Measurements from ENCODE around the gene CD40. TPM values are rescaled to one million over a fixed set of nuclear protein-coding genes. Genes with fewer than 3 reads are reported as not detected.
"Not testable (repeated sequence)": the region's sequence is repeated elsewhere in the genome, so short reads cannot be mapped to it uniquely, and the experiment has no call there.

CD40 gene
- total RNA-seq, 1 experiment from 2014 or later, result 0.10 TPM

- in situ Hi-C loops (cut with HindIII; ENCODE audit: low sequenced_read_pairs), result not testable (repeated sequence)
Measured at GRCh38 chr20:46091622-46092535, 26.2 kb upstream of the CD40 start.

DNA sequence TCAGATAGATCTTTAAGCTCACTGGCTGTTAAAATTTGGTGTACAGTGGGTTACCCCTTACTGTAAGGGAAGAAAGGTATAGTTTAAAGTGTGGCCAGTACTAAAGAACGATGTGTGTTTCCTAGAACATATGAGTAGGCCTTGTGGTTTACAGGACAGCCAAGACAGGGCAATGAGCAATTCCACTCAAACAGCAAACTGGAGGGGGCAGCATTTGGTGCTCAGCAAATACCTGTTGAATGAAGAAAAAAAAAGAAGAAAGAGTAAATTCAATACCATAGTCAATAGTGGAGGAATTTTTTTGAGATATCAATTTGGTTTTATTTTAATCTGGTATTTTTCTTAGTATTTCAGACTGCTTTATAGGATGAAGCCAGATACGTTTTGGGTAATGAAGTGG lies 24.6 kb upstream of the CD40 start:
- in situ Hi-C loops (cut with HindIII; ENCODE audit: low sequenced_read_pairs), result no loop called here
- no peak for DNase-seq (ENCODE audit: low spot score)

More at GRCh38 chr20:46091622-46092535, 26.2 kb upstream of the CD40 start:
- not testable (repeated sequence) for DNase-seq (ENCODE audit: low spot score)

DNA sequence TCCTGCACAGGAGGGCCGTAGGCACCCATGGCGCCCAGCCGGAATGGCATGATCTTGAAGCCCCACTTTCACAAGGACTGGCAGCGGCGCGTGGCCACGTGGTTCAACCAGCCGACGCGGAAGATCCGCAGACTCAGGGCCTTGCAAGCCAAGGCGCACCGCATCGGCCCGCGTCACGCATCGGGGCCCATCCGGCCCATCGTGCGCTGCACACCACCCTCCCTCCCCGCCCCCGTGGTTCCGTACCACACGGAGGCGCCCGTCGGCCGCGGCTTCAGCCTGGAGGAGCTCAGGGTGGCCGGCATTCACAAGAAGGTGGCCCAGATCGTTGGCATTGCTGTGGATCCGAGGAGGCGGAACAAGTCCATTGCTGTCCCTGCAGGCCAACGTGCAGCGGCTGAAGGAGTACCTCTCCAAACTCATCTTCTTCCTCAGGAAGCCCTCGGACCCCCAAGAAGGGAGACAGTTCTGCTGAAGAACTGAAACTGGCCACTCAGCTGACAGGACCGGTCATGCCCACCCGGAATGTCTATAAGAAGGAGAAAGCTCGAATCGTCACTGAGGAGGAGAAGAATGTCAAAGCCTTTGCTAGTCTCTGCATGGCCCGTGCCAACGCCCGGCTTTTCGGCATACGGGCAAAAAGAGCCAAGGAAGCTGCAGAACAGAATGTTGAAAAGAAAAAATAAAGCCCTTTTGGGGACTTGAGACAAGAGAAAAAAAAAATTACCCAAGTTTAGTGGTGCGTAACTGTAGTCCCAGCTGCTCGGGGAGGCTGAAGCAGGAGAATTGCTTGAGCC lies 18.4 kb upstream of the CD40 start:
- DNase-seq (ENCODE audit: low spot score), result peak; percentile 79
- in situ Hi-C loops (cut with HindIII; ENCODE audit: low sequenced_read_pairs), result no loop called here

GRCh38 chr20:46100444-46100843 lies 17.7 kb upstream of the CD40 start:
- DNase-seq (ENCODE audit: low spot score); in situ Hi-C loops (cut with HindIII; ENCODE audit: low sequenced_read_pairs): not testable (repeated sequence)

- DNase-seq (ENCODE audit: low spot score), result no peak
- in situ Hi-C loops (cut with HindIII; ENCODE audit: low sequenced_read_pairs), result no loop called here
Measured at GRCh38 chr20:46100988-46101387, 17.1 kb upstream of the CD40 start.

- no peak for DNase-seq (ENCODE audit: low spot score)
- in situ Hi-C loops (cut with HindIII; ENCODE audit: low sequenced_read_pairs), result no loop called here
Measured at GRCh38 chr20:46101957-46102356, 16.2 kb upstream of the CD40 start.

DNA sequence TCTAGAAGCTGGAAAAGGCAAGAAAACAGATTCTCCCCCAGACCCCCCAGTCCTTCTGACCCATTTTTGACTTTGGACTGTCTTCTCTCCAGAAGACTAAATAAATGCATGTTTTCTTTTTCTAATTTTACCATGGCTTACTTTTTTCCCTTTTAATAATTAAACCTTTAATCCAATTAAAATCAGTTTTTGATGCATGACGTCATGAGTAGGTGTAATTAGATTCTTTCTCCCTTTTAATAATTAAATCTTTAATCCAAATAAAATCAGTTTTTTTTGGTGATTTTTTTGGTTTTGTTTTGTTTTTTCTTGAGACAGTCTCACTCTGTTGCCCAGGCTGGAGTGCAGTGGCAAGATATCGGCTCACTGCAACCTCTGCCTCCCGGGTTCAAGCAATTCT lies 15.2 kb upstream of the CD40 start:
- in situ Hi-C loops (cut with HindIII; ENCODE audit: low sequenced_read_pairs), result no loop called here

DNA sequence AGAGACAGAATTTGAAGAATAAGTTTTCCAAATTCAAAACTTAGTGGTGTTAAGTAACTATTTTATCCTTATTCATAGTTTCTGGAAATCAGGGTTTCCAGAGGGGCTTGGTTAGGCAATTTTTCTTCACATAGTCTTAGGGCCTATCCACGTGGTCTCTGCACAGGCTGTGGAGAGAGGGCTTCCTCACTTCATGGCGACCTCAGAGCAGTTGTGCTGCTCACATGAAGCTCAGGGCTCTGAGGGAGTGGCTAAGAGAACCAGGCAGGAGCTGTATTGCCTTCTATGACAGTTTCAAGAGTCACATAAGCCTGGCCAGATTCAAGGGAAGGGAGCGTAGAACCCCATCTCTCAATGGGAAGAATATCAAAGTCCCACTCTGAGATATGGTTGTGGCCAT lies 13.9 kb upstream of the CD40 start:
- no peak for DNase-seq (ENCODE audit: low spot score)
- in situ Hi-C loops (cut with HindIII; ENCODE audit: low sequenced_read_pairs), result no loop called here

More for the DNA sequence above, 15.2 kb upstream of the CD40 start:
- DNase-seq (ENCODE audit: low spot score), result no peak

- no peak for DNase-seq (ENCODE audit: low spot score)
- in situ Hi-C loops (cut with HindIII; ENCODE audit: low sequenced_read_pairs), result no loop called here
Measured at GRCh38 chr20:46107061-46107460, 11.1 kb upstream of the CD40 start.

DNA sequence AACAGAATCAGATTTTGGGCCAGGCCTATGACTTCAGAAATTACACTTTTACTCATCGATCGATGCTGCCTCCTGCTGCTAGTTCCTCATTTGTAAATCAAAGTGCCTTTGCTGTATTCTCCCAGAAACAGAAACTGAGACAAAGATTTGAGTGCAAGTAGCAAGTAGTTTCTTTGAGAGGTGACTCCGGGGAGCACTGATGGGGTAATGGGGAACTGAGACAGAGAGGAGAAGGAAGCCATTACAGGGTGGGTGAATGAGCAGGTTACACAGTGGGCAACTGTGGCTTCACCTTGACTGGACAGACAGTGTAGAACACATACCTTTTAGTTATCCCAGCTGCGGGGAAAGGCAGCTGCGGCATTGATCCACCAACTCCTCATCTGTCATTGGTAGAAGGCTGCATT lies 9.7 kb upstream of the CD40 start:
- in situ Hi-C loops (cut with HindIII; ENCODE audit: low sequenced_read_pairs), result no loop called here
- DNase-seq (ENCODE audit: low spot score), result no peak

- no peak for DNase-seq (ENCODE audit: low spot score)
- in situ Hi-C loops (cut with HindIII; ENCODE audit: low sequenced_read_pairs), result no loop called here
Measured at GRCh38 chr20:46108976-46109375, 9.1 kb upstream of the CD40 start.

DNA sequence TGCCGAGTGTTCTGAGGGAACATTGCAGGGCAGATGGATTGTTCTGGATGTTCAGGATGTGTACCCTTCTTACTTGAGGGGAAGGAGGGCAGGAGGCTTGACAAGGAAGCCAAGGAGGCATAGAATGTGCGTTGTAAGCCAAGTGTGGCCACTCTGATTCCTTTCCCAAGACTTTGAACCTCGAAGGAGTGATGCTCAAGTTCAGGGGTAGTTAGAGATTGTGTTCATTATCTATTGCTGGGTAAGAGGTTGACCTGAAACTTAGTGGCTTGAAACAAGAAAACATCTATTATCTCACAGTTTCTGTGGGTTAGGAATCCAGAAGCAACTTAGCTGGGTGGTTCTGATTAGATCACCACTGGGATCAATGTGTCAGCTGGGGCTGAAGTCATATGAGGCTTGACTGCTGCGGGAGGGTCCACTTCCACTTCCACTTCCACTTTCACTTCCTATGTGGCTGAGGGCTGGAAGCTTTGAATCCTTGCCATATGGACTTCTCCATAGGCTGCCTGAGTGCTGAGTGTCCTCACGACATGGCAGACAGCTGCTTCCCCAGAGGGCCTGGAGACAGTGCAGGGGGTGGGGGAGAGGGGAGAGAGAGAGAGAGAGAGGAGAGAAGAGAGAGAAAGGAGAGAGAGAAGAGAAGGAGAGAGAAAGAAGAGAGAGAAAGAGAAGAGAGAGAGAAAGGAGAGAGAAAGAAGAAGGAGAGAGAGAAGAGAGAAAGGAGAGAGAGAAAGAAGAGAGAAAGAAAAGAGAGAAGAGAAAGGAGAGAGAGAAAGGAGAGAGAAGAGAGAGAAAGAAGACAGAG lies 6.9 kb upstream of the CD40 start:
- no peak for DNase-seq (ENCODE audit: low spot score)
- in situ Hi-C loops (cut with HindIII; ENCODE audit: low sequenced_read_pairs), result no loop called here

DNA sequence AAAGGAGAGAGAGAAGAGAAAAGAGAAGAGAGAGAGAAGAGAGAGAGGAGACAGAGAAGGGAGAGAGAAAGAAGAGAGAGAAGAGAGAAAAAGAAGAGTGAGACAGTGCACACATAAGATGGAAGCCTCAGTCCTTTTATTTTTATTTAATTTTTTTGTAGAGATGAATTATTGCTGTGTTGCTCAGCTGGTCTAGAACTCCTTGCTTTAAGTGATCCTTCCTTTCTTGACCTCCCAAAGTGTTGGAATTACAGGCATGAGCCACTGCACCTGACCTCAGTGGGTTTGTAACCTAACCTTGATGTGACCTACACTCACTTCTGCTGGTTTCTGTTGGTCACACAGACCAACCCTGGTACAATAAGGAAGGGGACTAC lies 6.3 kb upstream of the CD40 start:
- in situ Hi-C loops (cut with HindIII; ENCODE audit: low sequenced_read_pairs), result no loop called here

GRCh38 chr20:46112430-46113112 lies 5.5 kb upstream of the CD40 start:
- in situ Hi-C loops (cut with HindIII; ENCODE audit: low sequenced_read_pairs), result no loop called here
- no peak for DNase-seq (ENCODE audit: low spot score)

More for the DNA sequence above, 6.3 kb upstream of the CD40 start:
- DNase-seq (ENCODE audit: low spot score), result no peak

DNA sequence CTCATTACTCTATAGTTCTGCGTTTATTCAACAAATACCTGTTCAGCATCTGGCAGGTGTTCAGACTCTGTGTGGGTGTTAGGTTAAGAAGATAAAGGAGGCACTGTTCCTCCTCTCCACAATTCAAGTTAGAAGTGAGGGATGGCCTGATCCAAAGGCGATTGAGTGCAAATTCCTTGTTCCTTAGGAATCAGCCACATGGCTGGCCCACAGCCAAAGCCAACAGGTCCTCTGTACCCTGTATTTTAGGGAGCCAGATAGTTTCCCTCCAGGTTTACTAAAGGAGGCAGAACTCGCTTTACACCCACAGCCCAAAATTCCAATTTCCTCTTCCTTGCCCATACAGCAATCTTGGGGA lies 5.0 kb upstream of the CD40 start:
- in situ Hi-C loops (cut with HindIII; ENCODE audit: low sequenced_read_pairs), result no loop called here
- DNase-seq (ENCODE audit: low spot score), result no peak

DNA sequence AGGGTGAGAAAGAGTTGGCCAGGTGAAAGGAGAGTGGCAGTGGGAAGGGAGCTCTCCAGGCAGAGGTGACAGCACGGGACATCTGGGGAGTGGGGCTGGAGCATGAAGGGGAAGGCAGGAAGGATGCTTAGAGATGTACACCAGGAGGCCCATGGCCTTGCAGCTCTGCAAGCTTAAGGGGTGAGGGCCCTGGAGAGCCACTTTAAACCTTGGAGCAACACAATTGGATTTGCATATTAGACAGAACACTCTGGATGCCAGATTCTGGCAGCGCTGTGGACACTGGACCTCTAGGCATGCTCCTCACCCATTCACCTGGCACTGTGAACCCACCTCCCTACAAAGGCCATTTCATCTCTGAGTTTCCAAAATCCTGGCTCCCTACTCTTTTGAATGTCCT lies 3.7 kb upstream of the CD40 start:
- in situ Hi-C loops (cut with HindIII; ENCODE audit: low sequenced_read_pairs), result no loop called here
- DNase-seq (ENCODE audit: low spot score), result no peak

GRCh38 chr20:46118481-46119020 lies 437 bp downstream of the CD40 start:
- in situ Hi-C loops (cut with HindIII; ENCODE audit: low sequenced_read_pairs), result no loop called here
- no peak for DNase-seq (ENCODE audit: low spot score)

DNA sequence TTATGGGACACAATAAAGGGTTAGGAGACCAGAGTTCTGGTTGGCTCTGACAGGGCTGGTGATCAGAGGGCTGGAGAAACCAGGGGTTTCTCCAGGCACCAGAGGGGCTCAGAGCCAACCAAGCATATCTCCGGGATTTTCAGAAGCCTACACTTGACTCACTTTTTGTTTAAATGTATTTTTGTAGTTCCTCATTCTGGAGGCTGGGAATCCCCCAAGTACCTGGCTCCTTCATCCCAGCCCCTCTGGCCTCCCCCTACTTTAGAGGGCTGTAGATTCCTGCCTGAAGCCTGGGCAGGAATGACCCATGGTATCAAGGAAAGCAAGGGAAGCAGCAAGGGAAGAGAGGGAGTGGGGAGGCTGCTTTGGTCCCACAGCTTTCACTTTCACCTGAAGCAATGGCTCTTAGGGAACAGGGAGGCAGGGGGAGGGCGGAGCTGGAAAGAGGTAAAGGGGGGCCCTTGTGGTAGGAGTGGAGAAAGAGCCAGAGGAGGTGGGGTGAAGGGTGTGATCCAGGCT lies 973 bp downstream of the CD40 start:
- in situ Hi-C loops (cut with HindIII; ENCODE audit: low sequenced_read_pairs), result no loop called here
- DNase-seq (ENCODE audit: low spot score), result no peak

DNA sequence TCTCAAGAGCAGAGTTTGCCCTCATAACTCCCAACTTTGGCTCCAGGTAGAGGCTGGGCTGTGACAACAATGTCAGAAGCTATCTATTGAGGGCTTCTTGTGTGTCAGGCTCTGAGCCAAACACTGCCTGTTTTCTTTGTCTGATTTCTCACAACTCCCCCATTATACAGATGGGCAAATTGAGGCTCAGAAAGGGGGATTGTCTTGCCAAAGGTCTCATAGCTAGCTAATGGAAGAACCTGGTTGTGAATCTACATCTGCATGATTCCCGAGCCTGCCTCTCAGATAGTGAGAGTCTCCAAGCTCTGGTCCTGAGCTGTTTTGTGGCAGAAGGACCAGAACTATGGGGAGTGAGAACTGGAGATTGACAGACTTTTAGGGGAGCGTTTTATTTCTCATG lies 1.4 kb downstream of the CD40 start:
- DNase-seq (ENCODE audit: low spot score), result no peak
- in situ Hi-C loops (cut with HindIII; ENCODE audit: low sequenced_read_pairs), result no loop called here

Data from G401 (cell line).